Measurements from ENCODE around the gene DLG2.

DLG2 gene

DNA sequence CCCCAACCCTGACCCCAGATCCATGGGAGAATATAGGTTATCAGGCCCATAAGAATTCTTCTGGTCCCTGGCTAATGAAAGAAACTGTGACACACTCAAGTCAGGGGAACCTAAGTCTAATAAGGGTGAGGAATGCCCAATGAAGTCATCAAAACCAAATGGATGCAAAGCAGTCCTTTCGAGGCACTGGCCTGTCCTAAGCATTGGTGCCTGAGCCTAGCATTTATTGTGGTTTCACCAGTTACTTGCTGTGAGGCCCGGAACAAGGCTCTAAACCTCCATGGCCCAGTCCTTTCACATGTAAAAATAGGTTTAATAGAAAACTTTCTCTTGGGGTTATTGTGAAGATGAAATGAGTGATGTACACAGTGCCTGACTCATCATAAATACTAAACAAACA, 712.6 kb downstream of the DLG2 start:
- Mint-ChIP-seq H3K9me3 (peaks cover 10% of the 10 kb centered on the region), H3K36me3 (no peaks in the 10 kb centered on the region), H3K4me3 (no peak overlapping the region), H3K4me1 (no peaks in the 10 kb centered on the region), H3K27me3 (no peaks in the 10 kb centered on the region), H3K27ac (no peak overlapping the region)

DNA sequence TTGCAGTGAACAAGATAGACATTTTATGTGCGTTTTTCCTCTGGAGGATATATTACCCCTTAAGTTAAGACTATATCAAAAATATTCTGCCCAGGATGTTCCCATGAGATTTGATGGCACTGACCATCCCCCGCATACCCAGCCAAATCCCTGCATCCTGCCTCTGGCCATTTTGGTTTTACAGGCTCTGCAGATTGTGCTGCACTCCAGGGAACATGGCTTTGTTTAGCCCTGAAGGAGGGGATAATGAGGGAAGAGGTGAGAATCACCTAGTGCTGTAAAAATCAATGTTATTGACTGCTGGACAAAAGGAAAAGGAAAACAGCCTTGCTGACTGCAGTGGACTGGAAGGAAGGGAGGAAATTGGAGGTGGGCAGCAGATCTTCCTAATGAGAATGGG, 717.4 kb downstream of the DLG2 start:
- Mint-ChIP-seq H3K4me1 (no peaks in the 10 kb centered on the region), H3K9me3 (peaks cover 11% of the 10 kb centered on the region), H3K4me3 (no peak overlapping the region), H3K36me3 (no peaks in the 10 kb centered on the region), H3K27ac (no peak overlapping the region), H3K27me3 (no peaks in the 10 kb centered on the region)

DNA sequence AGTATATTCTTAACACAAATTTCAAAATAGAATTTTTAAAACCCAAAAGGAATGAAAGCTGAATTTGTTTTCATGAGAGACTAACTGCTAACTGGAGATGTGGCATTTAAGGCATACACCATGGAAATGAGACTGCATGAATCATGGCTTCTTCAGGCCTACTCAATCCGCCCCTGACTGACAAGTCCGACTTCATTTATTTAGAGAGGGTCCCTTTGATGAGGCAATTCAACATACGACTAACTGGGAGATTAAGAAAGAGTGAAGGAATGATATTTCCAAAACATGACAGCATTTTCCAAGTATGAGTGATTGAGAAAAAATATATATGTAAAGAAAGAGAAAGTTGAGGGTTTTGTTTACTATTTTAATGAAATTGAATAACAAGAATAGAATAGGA, 720.1 kb downstream of the DLG2 start:
- no peaks in the 10 kb centered on the region for H3K27me3 Mint-ChIP-seq
- H3K4me3 Mint-ChIP-seq, result no peak overlapping the region
- no peak overlapping the region for H3K27ac Mint-ChIP-seq
- H3K4me1 Mint-ChIP-seq, result no peaks in the 10 kb centered on the region
- no peaks in the 10 kb centered on the region for H3K36me3 Mint-ChIP-seq
- H3K9me3 Mint-ChIP-seq, result peaks cover 20% of the 10 kb centered on the region

DNA sequence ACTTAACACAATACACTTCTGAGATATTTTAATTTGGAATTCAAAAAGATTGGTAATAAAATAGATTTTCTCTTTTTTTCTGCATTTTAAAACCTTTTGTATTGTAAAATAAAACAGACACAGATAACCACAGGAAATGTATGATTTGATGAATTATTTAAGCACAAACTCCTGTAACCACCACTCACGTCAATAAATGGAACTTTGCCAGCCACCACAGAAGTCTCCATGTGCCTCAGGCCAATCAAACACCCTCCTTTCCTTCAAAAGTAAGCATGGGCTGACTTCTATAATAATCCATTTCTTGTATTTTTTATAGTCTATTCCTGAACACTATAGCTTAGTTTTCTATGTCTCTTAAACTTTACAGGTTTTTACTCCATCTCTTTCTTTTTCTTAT, 721.7 kb downstream of the DLG2 start:
- no peaks in the 10 kb centered on the region for H3K36me3 Mint-ChIP-seq
- peaks cover 20% of the 10 kb centered on the region for H3K9me3 Mint-ChIP-seq

DNA sequence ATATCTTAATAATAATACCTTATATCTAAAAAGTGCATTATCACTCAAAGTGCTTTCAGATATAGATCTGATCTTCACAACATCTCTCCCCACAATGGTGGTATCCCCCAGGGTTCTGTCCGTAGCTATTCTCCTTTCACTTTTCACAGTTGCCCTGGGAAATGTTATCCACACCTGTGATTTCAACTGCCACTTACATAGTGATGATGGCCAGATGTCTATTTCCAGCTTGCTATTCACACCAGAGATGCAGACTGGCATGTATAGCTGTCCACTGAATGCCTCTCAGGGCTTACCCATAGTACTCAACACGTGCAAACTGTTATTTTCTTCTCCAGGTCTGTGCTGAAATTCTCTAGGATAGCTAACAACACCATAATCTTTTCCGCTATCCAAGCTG, 724.7 kb downstream of the DLG2 start:
- H3K9me3 Mint-ChIP-seq, result peaks cover 25% of the 10 kb centered on the region
- no peaks in the 10 kb centered on the region for H3K27me3 Mint-ChIP-seq
- no peaks in the 10 kb centered on the region for H3K36me3 Mint-ChIP-seq
- no peak overlapping the region for H3K27ac Mint-ChIP-seq
- H3K4me1 Mint-ChIP-seq, result no peaks in the 10 kb centered on the region
- H3K4me3 Mint-ChIP-seq, result no peak overlapping the region

More for the DNA sequence above, 721.7 kb downstream of the DLG2 start:
- Mint-ChIP-seq H3K27me3 (no peaks in the 10 kb centered on the region), H3K4me1 (no peaks in the 10 kb centered on the region), H3K27ac (no peak overlapping the region), H3K4me3 (no peak overlapping the region)

DNA sequence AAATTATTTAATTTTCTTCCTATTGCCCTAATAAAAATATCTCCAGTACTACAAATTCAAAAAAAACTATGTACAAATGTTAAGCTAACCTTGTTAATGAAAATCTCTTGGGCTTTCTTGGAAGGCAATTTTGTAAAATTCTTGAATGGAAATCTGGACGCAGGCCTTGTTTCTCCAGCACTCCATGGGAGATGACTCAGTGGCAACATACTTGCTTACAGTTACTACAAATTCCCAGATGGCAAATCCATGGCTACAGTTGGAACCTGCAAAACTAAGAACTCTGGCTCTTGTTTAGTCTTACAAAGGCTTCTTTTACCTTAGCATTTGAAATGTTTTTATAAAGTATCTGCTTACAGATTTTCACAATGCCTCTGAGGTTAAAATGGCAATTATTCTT, 725.2 kb downstream of the DLG2 start:
- no peaks in the 10 kb centered on the region for H3K36me3 Mint-ChIP-seq
- no peak overlapping the region for H3K4me3 Mint-ChIP-seq
- H3K4me1 Mint-ChIP-seq, result no peaks in the 10 kb centered on the region
- no peaks in the 10 kb centered on the region for H3K27me3 Mint-ChIP-seq
- H3K27ac Mint-ChIP-seq, result no peak overlapping the region
- H3K9me3 Mint-ChIP-seq, result peaks cover 22% of the 10 kb centered on the region

DNA sequence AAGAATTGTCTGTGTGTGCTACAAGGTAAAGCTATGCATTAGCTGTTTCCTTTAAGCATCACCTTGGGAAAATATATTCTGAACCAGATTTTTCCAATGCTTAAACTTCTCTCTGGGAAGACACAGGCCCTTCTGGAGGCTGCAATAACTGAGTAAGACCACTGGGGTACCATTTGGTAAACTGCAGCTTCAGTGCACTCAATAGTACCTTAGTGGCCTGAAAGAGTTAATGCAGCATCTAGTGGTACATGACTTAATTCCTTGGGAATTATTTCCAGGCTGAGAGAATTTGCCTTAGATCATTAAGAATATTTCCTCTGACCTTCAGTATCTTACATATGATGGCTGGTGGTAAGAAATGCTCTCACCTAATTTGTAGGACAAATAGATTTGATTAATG, 727.4 kb downstream of the DLG2 start:
- Mint-ChIP-seq H3K4me1 (no peaks in the 10 kb centered on the region), H3K36me3 (no peaks in the 10 kb centered on the region), H3K9me3 (peaks cover 19% of the 10 kb centered on the region), H3K27ac (no peak overlapping the region), H3K27me3 (no peaks in the 10 kb centered on the region), H3K4me3 (no peak overlapping the region)

DNA sequence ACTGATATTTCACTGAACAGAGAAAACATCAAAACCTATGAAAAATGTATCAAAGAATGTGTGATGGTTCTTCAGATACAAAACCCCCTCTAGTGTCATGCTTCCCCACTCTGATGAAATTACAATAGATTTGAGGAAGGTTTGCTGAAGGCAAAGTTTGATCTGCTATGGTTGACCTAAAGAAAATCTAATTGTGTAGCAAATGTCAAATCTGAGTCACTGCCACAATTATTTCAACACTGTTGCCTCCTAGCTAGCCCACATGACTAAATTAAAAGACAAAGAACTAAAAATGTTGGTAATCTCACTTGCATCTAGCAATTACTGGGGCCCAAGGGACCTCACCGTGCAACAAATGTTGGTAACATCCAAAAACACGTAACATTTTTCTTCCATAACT, 728.0 kb downstream of the DLG2 start:
- H3K27me3 Mint-ChIP-seq, result no peaks in the 10 kb centered on the region
- H3K9me3 Mint-ChIP-seq, result peaks cover 14% of the 10 kb centered on the region
- H3K27ac Mint-ChIP-seq, result no peak overlapping the region
- H3K4me3 Mint-ChIP-seq, result no peak overlapping the region
- H3K36me3 Mint-ChIP-seq, result no peaks in the 10 kb centered on the region
- no peaks in the 10 kb centered on the region for H3K4me1 Mint-ChIP-seq

DNA sequence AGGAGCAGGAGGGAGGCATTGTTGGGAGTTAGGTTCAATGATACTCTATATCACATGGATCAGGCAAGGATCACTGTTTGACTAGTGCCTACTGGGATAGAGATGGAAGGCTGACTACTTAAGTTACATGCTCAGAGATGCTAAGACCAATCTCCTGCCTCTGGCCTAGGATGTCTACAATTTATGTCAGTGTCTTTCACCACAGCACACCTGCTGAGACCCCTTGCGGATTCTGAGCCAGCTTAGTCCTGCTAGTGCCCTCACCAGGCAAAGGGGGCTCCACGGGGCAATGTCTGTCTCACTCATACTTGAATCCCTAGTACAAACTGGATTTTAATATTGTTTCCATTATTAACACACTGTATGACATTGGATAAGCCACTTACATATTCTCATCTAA, 732.5 kb downstream of the DLG2 start:
- Mint-ChIP-seq H3K27me3 (no peaks in the 10 kb centered on the region), H3K4me1 (no peaks in the 10 kb centered on the region), H3K4me3 (no peak overlapping the region), H3K9me3 (peaks cover 5% of the 10 kb centered on the region), H3K27ac (no peak overlapping the region), H3K36me3 (no peaks in the 10 kb centered on the region)

DNA sequence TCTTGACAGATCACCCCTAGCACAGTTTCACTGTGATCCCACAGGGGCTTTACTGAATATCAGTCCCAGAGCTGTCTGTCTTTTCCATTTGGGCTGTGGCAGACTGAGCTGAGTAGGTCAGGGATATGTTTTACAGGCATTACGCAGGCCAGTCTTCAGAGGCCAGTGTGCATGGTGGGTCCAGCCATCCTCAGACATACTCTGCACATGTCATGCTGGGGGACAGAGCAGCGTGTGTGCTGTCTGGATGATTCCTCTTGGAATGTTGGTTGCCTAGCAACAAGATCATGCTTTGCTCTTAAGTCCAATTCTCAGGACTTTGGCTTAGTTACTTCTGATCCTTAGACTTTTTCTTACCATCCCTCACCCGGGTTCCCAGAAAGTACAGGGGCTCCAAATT, 736.5 kb downstream of the DLG2 start:
- H3K9me3 Mint-ChIP-seq, result peaks cover 9% of the 10 kb centered on the region
- H3K36me3 Mint-ChIP-seq, result no peaks in the 10 kb centered on the region
- H3K4me1 Mint-ChIP-seq, result no peaks in the 10 kb centered on the region
- no peaks in the 10 kb centered on the region for H3K27me3 Mint-ChIP-seq
- H3K4me3 Mint-ChIP-seq, result no peak overlapping the region
- no peak overlapping the region for H3K27ac Mint-ChIP-seq

DNA sequence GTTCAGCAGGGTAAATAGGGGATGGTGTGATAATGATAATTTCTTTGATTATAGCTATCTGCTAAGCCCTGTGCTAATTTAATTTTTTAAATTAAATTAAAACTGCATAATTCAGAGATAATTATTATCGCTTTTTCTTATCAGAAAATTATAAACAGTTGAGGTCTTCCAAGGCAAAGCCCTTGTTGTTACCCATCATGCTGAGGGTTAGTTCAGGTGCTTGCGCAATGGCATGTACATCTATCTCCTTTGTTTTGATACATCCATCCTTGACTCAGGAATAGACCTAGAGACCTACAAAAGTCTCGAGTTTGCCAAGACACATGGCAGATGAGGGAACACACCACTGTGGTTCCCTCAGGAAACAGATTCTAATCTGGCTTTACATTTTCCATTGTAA, 737.6 kb downstream of the DLG2 start:
- H3K4me1 Mint-ChIP-seq, result no peaks in the 10 kb centered on the region
- H3K27me3 Mint-ChIP-seq, result no peaks in the 10 kb centered on the region
- H3K36me3 Mint-ChIP-seq, result no peaks in the 10 kb centered on the region
- no peak overlapping the region for H3K4me3 Mint-ChIP-seq
- H3K9me3 Mint-ChIP-seq, result peaks cover 15% of the 10 kb centered on the region
- H3K27ac Mint-ChIP-seq, result no peak overlapping the region

DNA sequence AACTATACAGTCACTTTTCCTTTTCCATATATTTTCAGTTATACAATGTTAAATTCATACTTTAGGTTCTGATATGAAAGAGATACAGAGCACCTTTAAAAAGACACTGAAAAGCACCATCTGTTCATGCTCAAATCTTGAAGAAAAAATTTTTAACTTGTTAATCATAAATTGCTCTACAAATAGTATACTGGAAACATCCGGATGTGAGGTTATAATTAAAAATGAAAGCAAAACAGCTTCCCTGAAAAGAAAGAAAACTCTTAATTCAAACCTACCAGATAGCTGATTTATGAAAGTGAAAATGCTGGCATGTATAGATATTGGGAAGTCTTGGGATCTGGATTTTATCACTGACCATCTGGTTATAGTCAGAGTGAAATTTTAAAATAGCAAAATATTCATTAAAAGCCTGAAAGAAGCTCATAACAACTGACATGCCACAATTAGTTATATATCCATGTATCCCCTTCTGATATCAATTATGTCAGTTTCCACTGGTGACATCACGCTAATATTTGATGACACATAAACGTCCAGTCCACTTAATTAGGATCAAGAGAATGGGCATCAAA, 740.0 kb downstream of the DLG2 start:
- no peaks in the 10 kb centered on the region for H3K27me3 Mint-ChIP-seq
- H3K27ac Mint-ChIP-seq, result no peak overlapping the region
- H3K4me1 Mint-ChIP-seq, result no peaks in the 10 kb centered on the region
- peaks cover 16% of the 10 kb centered on the region for H3K9me3 Mint-ChIP-seq
- no peaks in the 10 kb centered on the region for H3K36me3 Mint-ChIP-seq
- H3K4me3 Mint-ChIP-seq, result no peak overlapping the region

DNA sequence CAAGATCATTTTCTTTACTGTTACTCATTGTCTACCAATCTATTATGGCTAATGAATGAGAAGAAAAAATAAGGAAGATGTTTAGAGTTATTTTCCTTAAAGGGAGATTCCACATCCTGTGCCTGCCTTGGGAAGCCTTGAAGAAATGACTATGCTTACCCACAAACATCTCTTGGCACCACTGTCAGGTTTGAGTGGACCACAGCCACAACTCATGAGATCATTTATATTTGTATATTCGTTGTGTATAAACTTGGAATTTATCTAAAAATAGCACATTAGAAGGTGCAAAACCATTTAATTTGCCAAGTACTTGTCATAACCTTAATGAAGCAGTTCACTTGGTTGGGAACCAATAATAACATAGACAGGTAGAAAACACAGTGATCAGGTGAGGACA, 740.8 kb downstream of the DLG2 start:
- Mint-ChIP-seq H3K27ac (no peak overlapping the region), H3K27me3 (no peaks in the 10 kb centered on the region), H3K4me1 (no peaks in the 10 kb centered on the region), H3K36me3 (no peaks in the 10 kb centered on the region), H3K4me3 (no peak overlapping the region), H3K9me3 (peaks cover 16% of the 10 kb centered on the region)

DNA sequence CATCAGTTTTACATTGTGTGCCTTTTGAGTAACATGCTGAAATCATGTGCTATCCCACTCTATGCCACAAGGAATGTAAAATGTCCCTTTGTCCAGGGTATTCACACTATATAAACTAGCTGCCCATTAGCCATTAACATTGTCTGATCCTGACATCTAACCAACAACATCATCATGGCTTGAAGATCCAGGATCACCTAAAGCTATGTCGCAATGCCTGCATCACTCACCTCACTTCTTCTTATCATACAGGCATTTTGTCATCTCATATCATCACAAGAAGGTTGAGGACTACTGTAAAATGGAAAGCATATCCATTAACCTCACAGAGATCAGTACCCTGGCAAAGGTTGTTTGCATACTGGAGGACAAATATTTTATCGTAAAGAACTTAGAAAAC, 742.3 kb downstream of the DLG2 start:
- Mint-ChIP-seq H3K36me3 (no peaks in the 10 kb centered on the region), H3K4me3 (no peak overlapping the region), H3K4me1 (no peaks in the 10 kb centered on the region), H3K9me3 (peaks cover 16% of the 10 kb centered on the region), H3K27ac (no peak overlapping the region), H3K27me3 (no peaks in the 10 kb centered on the region)

DNA sequence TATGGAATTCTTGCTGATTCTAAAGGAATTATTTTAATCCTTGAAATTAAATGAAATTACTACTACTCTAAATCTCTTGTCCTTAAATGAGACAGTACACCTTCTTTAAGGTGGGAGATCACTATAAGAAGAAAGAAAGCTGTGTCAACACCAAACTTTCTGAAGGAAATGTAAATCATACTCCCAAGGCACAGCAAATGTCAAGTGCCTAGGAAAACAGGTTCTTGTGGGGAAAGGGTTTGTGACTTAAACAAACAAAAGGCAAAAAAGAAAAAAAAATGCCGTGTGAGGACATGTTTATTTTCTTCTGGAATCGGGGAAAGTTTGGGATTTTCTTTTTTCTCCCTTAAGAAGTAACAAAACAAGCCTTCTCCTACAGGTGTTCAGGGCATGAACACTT, 745.1 kb downstream of the DLG2 start:
- Mint-ChIP-seq H3K9me3 (peaks cover 7% of the 10 kb centered on the region), H3K4me1 (no peaks in the 10 kb centered on the region), H3K27ac (no peak overlapping the region)

DNA sequence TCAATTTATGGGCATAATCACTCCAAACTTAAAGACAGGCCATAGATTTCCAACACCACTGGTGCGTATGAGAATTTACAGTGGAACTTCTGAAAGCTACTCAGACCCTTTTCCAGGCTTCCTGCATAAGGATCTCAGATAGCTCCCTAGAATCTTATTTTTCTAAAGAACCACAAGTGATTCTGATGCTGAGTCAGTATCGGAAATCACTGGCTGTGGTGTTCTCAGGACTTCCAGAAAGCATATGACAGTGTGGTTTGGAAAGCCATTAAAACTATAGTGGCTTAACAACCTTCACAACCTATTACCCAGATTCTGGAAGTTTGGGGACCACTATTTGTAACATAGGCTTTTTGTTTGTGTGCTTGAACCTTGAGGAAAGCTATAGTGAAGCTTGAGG, 756.0 kb downstream of the DLG2 start:
- H3K36me3 Mint-ChIP-seq, result no peaks in the 10 kb centered on the region
- no peaks in the 10 kb centered on the region for H3K27me3 Mint-ChIP-seq
- H3K4me1 Mint-ChIP-seq, result no peaks in the 10 kb centered on the region
- H3K4me3 Mint-ChIP-seq, result no peak overlapping the region
- H3K9me3 Mint-ChIP-seq, result peaks cover 12% of the 10 kb centered on the region
- H3K27ac Mint-ChIP-seq, result no peak overlapping the region

More for the DNA sequence above, 745.1 kb downstream of the DLG2 start:
- Mint-ChIP-seq H3K4me3 (no peak overlapping the region), H3K27me3 (no peaks in the 10 kb centered on the region), H3K36me3 (no peaks in the 10 kb centered on the region)

DNA sequence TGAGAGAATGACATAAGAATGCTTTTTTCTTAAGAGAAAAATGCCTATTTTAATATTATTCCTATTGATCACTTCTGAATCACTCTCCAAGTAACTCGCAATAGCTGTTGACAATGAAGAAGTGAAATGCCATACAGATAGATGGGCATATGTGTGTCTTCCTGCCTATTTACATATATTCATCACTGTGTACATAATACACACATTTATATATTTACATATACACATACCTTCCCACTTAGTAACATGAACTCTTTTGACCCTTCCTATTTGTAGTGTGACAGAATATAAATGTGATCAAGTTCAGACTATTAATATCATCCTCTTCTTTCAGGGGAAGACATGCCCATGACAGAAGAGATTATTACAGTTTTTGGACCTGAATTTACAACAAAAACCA, 756.7 kb downstream of the DLG2 start:
- Mint-ChIP-seq H3K4me1 (no peaks in the 10 kb centered on the region), H3K36me3 (no peaks in the 10 kb centered on the region), H3K27me3 (no peaks in the 10 kb centered on the region), H3K4me3 (no peak overlapping the region), H3K9me3 (peaks cover 14% of the 10 kb centered on the region), H3K27ac (no peak overlapping the region)

Data from activated naive CD4-positive, alpha-beta T cell treated with anti-CD3 and anti-CD28 coated beads, Interleukin-2, amount 50 U/mL, for 24 hours (primary cell).